Measurements from ENCODE around the gene ZNF792. TPM values are rescaled to one million over a fixed set of nuclear protein-coding genes. Genes with fewer than 3 reads are reported as not detected.

Gene ZNF792
- total and polyA plus RNA-seq, 2 donors (not counting 1 experiment from before 2014, with no cell fraction given) = 3.8 to 11.2 TPM

DNA sequence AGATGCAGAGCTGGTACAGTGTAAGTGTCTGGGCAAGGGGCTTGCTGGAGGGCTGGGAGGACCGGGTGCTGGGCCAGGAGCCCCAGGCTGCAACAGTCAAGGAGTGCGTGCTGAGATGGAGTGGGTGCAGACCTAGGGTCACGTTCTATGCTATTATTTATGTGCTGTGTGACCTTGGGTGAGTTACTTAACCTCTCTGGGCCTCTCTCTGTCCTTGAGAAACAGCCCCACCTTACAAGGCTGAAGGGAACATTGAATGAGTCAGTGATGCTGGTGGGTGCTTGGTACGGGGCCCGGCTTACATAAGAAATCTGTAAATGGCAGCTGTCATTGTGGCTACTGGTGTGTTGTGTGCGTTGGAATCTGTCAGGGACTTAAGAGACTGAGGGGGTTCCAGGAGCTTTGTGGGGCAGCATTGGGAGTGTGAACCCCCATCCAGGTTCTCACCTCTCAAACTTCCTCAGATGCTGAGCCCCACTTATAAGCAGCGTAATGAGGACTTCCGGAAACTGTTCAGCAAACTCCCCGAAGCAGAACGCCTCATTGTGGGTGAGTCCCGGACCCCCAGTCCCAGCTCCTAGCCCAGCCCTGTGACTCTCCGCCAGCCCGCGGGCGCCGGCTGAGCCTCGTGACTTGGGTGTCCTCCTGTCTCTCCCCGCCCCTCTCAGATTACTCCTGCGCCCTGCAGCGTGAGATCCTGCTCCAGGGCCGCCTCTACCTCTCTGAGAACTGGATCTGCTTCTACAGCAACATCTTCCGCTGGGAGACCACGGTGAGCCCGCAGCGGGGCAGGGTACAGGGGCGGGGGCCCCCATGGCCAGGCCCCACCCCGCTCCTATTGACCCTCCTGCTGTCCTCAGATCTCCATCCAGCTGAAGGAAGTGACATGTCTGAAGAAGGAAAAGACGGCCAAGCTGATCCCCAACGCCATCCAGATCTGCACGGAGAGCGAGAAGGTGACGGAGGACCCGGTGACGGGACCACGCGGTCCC lies 45.7 kb upstream of the ZNF792 start:
- Histone ChIP-seq H3K79me2 (ENCODE audit: control insufficient read depth, insufficient read depth, low read length) (peaks cover 14% of the 10 kb centered on the region), H3K9me3 (ENCODE audit: control extremely low read depth in 1 of 3, control insufficient read depth in 2 of 3, insufficient read depth in 1 of 3, low read length in 2 of 3) (no peaks in the 10 kb centered on the region), H3K4me1 (ENCODE audit: control insufficient read depth in 2 of 2, insufficient read depth in 2 of 2, low read length in 2 of 2) (peaks cover 17 to 24% of the 10 kb centered on the region in 2 donors), H3K4me3 (ENCODE audit: control extremely low read depth in 1 of 5, extremely low read depth in 1 of 5, insufficient read depth in 1 of 5, low read depth in 2 of 5, low read length in 4 of 5) (no peak overlapping the region), H3K27ac (ENCODE audit: low read length in 2 of 2) (no peak overlapping the region), H3K9ac (ENCODE audit: low read length) (no peak overlapping the region), H3K27me3 (replicated peaks in 1 of 4; ENCODE audit: control extremely low read depth in 1 of 4, control insufficient read depth in 3 of 4, insufficient read depth in 4 of 4, low read length in 3 of 4) (no peaks in the 10 kb centered on the region), H4K20me1 (ENCODE audit: control insufficient read depth, insufficient read depth, low read length, poor library complexity, severe bottlenecking) (peaks cover 36% of the 10 kb centered on the region), H2AFZ (ENCODE audit: insufficient read depth, low read depth, low read length, poor library complexity, severe bottlenecking) (no peak overlapping the region), H3K36me3 (replicated peaks in 1 of 2; ENCODE audit: control extremely low read depth in 1 of 2, control insufficient read depth in 1 of 2, extremely low read depth in 1 of 2, insufficient read depth in 2 of 2, low read length in 1 of 2) (peaks cover 0 to 48% of the 10 kb centered on the region in 2 experiments), H3K4me2 (replicated peaks; ENCODE audit: low read depth, low read length, poor library complexity, severe bottlenecking) (no peak overlapping the region)
- WGBS (ENCODE audit: insufficient coverage) = 95% methylated on average over 30 of the region's 36 CpGs
- ChIA-PET POLR2A (no interaction called here), CTCF (interaction anchor here (5.9 kb wide), 1 partner anchor 37 kb away, joined by 71 read pairs; no protein-coding TSS in a partner anchor)
- DNase-seq = no peak
- Mint-ChIP-seq H3K27me3 (no peaks in the 10 kb centered on the region), H3K4me1 (peaks cover 25% of the 10 kb centered on the region), H3K4me3 (no peak overlapping the region), H3K27ac (no peak overlapping the region), H3K9me3 (ENCODE audit: insufficient read depth) (no peaks in the 10 kb centered on the region)
- ATAC-seq (ENCODE audit: low read depth) = no peak
- no peak for TF ChIP-seq EZH2 (IDR thresholded peaks at IDR 0.05; ENCODE audit: borderline replicate concordance, insufficient read depth, low read depth, low read length, poor library complexity, severe bottlenecking)
- TF ChIP-seq, protein P1, sequence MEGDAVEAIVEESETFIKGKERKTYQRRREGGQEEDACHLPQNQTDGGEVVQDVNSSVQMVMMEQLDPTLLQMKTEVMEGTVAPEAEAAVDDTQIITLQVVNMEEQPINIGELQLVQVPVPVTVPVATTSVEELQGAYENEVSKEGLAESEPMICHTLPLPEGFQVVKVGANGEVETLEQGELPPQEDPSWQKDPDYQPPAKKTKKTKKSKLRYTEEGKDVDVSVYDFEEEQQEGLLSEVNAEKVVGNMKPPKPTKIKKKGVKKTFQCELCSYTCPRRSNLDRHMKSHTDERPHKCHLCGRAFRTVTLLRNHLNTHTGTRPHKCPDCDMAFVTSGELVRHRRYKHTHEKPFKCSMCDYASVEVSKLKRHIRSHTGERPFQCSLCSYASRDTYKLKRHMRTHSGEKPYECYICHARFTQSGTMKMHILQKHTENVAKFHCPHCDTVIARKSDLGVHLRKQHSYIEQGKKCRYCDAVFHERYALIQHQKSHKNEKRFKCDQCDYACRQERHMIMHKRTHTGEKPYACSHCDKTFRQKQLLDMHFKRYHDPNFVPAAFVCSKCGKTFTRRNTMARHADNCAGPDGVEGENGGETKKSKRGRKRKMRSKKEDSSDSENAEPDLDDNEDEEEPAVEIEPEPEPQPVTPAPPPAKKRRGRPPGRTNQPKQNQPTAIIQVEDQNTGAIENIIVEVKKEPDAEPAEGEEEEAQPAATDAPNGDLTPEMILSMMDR (IDR thresholded peaks at IDR 0.05) = no peak
- intact Hi-C loops (cut with micrococcal nuclease) = no loop called here

DNA sequence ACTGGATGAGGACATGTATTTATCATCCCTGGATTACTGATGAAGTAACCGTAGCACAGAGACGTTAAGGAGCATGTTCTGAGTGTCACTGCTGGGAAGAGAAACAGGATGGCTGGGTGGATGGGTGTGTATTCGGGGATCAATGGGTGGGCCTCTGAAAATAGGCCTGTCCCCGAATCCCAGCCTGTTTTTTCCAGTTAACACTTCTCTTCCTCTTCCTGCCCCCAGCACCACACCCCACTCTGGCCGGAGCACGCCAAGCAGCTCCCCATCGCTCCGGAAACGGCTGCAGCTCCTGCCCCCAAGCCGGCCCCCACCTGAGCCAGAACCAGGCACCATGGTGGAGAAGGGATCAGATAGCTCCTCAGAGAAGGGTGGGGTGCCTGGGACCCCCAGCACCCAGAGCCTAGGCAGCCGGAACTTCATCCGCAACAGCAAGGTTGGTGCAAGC lies 44.9 kb upstream of the ZNF792 start:
- Histone ChIP-seq H3K9me3 (ENCODE audit: control extremely low read depth in 1 of 3, control insufficient read depth in 2 of 3, insufficient read depth in 1 of 3, low read length in 2 of 3) (no peaks in the 10 kb centered on the region), H4K20me1 (ENCODE audit: control insufficient read depth, insufficient read depth, low read length, poor library complexity, severe bottlenecking) (peaks cover 40% of the 10 kb centered on the region), H3K79me2 (ENCODE audit: control insufficient read depth, insufficient read depth, low read length) (peaks cover 22% of the 10 kb centered on the region), H3K27ac (ENCODE audit: low read length in 2 of 2) (no peak overlapping the region), H3K36me3 (replicated peaks in 1 of 2; ENCODE audit: control extremely low read depth in 1 of 2, control insufficient read depth in 1 of 2, extremely low read depth in 1 of 2, insufficient read depth in 2 of 2, low read length in 1 of 2) (peaks cover 0 to 52% of the 10 kb centered on the region in 2 experiments), H3K27me3 (replicated peaks in 1 of 4; ENCODE audit: control extremely low read depth in 1 of 4, control insufficient read depth in 3 of 4, insufficient read depth in 4 of 4, low read length in 3 of 4) (no peaks in the 10 kb centered on the region), H3K4me1 (ENCODE audit: control insufficient read depth in 2 of 2, insufficient read depth in 2 of 2, low read length in 2 of 2) (peaks cover 9 to 18% of the 10 kb centered on the region in 2 donors), H2AFZ (ENCODE audit: insufficient read depth, low read depth, low read length, poor library complexity, severe bottlenecking) (no peak overlapping the region), H3K4me2 (replicated peaks; ENCODE audit: low read depth, low read length, poor library complexity, severe bottlenecking) (no peak overlapping the region), H3K9ac (ENCODE audit: low read length) (no peak overlapping the region), H3K4me3 (ENCODE audit: control extremely low read depth in 1 of 5, extremely low read depth in 1 of 5, insufficient read depth in 1 of 5, low read depth in 2 of 5, low read length in 4 of 5) (no peak overlapping the region)
- DNase-seq (no peak), ATAC-seq (ENCODE audit: low read depth) (no peak)
- CTCF ChIA-PET = interaction anchor here (3.4 kb wide), 1 partner anchor 37 kb away, joined by 16 read pairs; no protein-coding TSS in a partner anchor
- POLR2A ChIA-PET = no interaction called here
- Mint-ChIP-seq H3K4me3 (no peak overlapping the region), H3K27me3 (no peaks in the 10 kb centered on the region), H3K27ac (no peak overlapping the region), H3K4me1 (peaks cover 22% of the 10 kb centered on the region), H3K9me3 (ENCODE audit: insufficient read depth) (no peaks in the 10 kb centered on the region)
- no peak for TF ChIP-seq EZH2 (IDR thresholded peaks at IDR 0.05; ENCODE audit: borderline replicate concordance, insufficient read depth, low read depth, low read length, poor library complexity, severe bottlenecking)
- TF ChIP-seq, protein P1 (IDR thresholded peaks at IDR 0.05) = no peak
- intact Hi-C loops (cut with micrococcal nuclease) = no loop called here
- 100% methylated on average over 3 of the region's 12 CpGs for WGBS (ENCODE audit: insufficient coverage)

Data from B cell (primary cell).